Fibroblast of mammary gland (primary cell): Measurements from ENCODE around the gene FBXO28.

Experiments used
- DNase-seq: peaks from one replicate; pipeline ENCODE4 v3.0.0-alpha.2; 2010; ENCODE audit warnings: low read depth
- H3K4me3 ChIP-seq: 2 replicates; pipeline ENCODE4 v1.5.1; 2011; ENCODE audit warnings: low read depth, mild to moderate bottlenecking, low read length, moderate library complexity; ENCODE audit not compliant: control insufficient read depth
- CTCF ChIP-seq: conservative IDR thresholded peaks from 2 replicates; pipeline ENCODE4 v1.5.1; 2011; ENCODE audit warnings: low read depth, low read length, inconsistent platforms; ENCODE audit not compliant: control insufficient read depth, insufficient read depth

Gene FBXO28

GRCh38 chr1:224108991-224109390, 4.9 kb upstream of the FBXO28 start:
- DNase-seq = no peak
- TF ChIP-seq CTCF = no peak
- no peak overlapping the region for H3K4me3 ChIP-seq

- DNase-seq = no peak
- TF ChIP-seq CTCF = no peak
- H3K4me3 ChIP-seq = no peak overlapping the region
Observed at GRCh38 chr1:224109981-224110380, 3.9 kb upstream of the FBXO28 start.

- TF ChIP-seq CTCF = no peak
- H3K4me3 ChIP-seq = no peak overlapping the region
Observed at GRCh38 chr1:224113005-224113404, 906 bp upstream of the FBXO28 start.

GRCh38 chr1:224113545-224113917, 380 bp upstream of the FBXO28 start:
- H3K4me3 ChIP-seq = peak overlapping the region; percentile 88
- DNase-seq = no peak
- no peak for TF ChIP-seq CTCF

More at GRCh38 chr1:224113005-224113404, 906 bp upstream of the FBXO28 start:
- DNase-seq = no peak

GRCh38 chr1:224114787-224115175, 870 bp downstream of the FBXO28 start:
- peak overlapping the region; percentile 88 for H3K4me3 ChIP-seq
- no peak for TF ChIP-seq CTCF
- peak; percentile 22 for DNase-seq

GRCh38 chr1:224116131-224116530, 2.2 kb downstream of the FBXO28 start:
- peak; percentile 38 for TF ChIP-seq CTCF
- DNase-seq = peak; percentile 68
- no peak overlapping the region for H3K4me3 ChIP-seq

- H3K4me3 ChIP-seq = no peak overlapping the region
- no peak for DNase-seq
- TF ChIP-seq CTCF = no peak
Observed at GRCh38 chr1:224118688-224119087, 4.8 kb downstream of the FBXO28 start.
